Measurements from ENCODE around the gene IMPG1. TPM values are rescaled to one million over a fixed set of nuclear protein-coding genes. Genes with fewer than 3 reads are reported as not detected.

Gene IMPG1
- total RNA-seq, 4 donors from 2014 or later = not detected

- Histone ChIP-seq H3K36me3 (no peaks in the 10 kb centered on the region), H3K27me3 (no peaks in the 10 kb centered on the region), H3K4me1 (no peaks in the 10 kb centered on the region), H3K4me3 (no peak overlapping the region), H3K27ac (no peak overlapping the region), H3K9me3 (peaks cover 0 to 6% (median 0%) of the 10 kb centered on the region in 4 donors)
- no peak for DNase-seq (ENCODE audit: low spot score in 2 of 2)
- 75 to 76% methylated on average over 1 of the region's 1 CpG for WGBS, 2 donors
- TF ChIP-seq POLR2A (IDR thresholded peaks at IDR 0.05) = no peak
- no peak for TF ChIP-seq EP300 (IDR thresholded peaks at IDR 0.05)
- TF ChIP-seq CTCF (IDR thresholded peaks at IDR 0.05) = no peak
Measured at GRCh38 chr6:75963569-75963968, 108.9 kb downstream of the IMPG1 start.

- H3K27me3 ChIP-seq = no peaks in the 10 kb centered on the region
- no peak overlapping the region for H3K4me3 ChIP-seq
- DNase-seq (ENCODE audit: low spot score in 2 of 2) = no peak
- no peak for TF ChIP-seq EP300 (IDR thresholded peaks at IDR 0.05)
- TF ChIP-seq POLR2A (IDR thresholded peaks at IDR 0.05) = no peak
- no peak for TF ChIP-seq CTCF (IDR thresholded peaks at IDR 0.05)
- no peaks in the 10 kb centered on the region for H3K9me3 ChIP-seq
- no peak overlapping the region for H3K27ac ChIP-seq
- WGBS, 2 donors = 58 to 60% methylated on average over 3 of the region's 3 CpGs
- no peaks in the 10 kb centered on the region for H3K4me1 ChIP-seq
- H3K36me3 ChIP-seq = no peaks in the 10 kb centered on the region
Measured at GRCh38 chr6:75952128-75952527, 120.3 kb downstream of the IMPG1 start.

- WGBS, 2 donors = 92 to 93% methylated on average over 5 of the region's 5 CpGs
- H3K27ac ChIP-seq = no peak overlapping the region
- no peaks in the 10 kb centered on the region for H3K36me3 ChIP-seq
- no peaks in the 10 kb centered on the region for H3K9me3 ChIP-seq
- TF ChIP-seq EP300 (IDR thresholded peaks at IDR 0.05) (no peak), CTCF (IDR thresholded peaks at IDR 0.05) (no peak), POLR2A (IDR thresholded peaks at IDR 0.05) (no peak)
- no peak overlapping the region for H3K4me3 ChIP-seq
- no peaks in the 10 kb centered on the region for H3K27me3 ChIP-seq
- H3K4me1 ChIP-seq = peaks cover 0 to 4% (median 0%) of the 10 kb centered on the region in 4 donors
- DNase-seq (ENCODE audit: low spot score in 2 of 2) = no peak
Measured at GRCh38 chr6:75947935-75948334, 124.5 kb downstream of the IMPG1 start.

GRCh38 chr6:75946146-75946831 is 126.2 kb downstream of the IMPG1 start:
- Histone ChIP-seq H3K36me3 (no peaks in the 10 kb centered on the region), H3K27ac (no peak overlapping the region), H3K4me3 (no peak overlapping the region), H3K9me3 (no peaks in the 10 kb centered on the region), H3K27me3 (no peaks in the 10 kb centered on the region), H3K4me1 (peaks cover 0 to 4% (median 0%) of the 10 kb centered on the region in 4 donors)
- TF ChIP-seq EP300 (IDR thresholded peaks at IDR 0.05) = no peak
- TF ChIP-seq CTCF (IDR thresholded peaks at IDR 0.05) = no peak
- no peak for TF ChIP-seq POLR2A (IDR thresholded peaks at IDR 0.05)
- WGBS, 2 donors = 45 to 47% methylated on average over 4 of the region's 4 CpGs
- no peak for DNase-seq (ENCODE audit: low spot score in 2 of 2)

- no peak for DNase-seq (ENCODE audit: low spot score in 2 of 2)
- H3K4me1 ChIP-seq = peaks cover 0 to 4% (median 0%) of the 10 kb centered on the region in 4 donors
- TF ChIP-seq CTCF (IDR thresholded peaks at IDR 0.05) (no peak), POLR2A (IDR thresholded peaks at IDR 0.05) (no peak), EP300 (IDR thresholded peaks at IDR 0.05) (no peak)
- no peak overlapping the region for H3K4me3 ChIP-seq
- WGBS, 2 donors = 93 to 96% methylated on average over 2 of the region's 2 CpGs
- no peaks in the 10 kb centered on the region for H3K9me3 ChIP-seq
- H3K36me3 ChIP-seq = no peaks in the 10 kb centered on the region
- H3K27ac ChIP-seq = no peak overlapping the region
- H3K27me3 ChIP-seq = no peaks in the 10 kb centered on the region
Measured at GRCh38 chr6:75943381-75943780, 129.1 kb downstream of the IMPG1 start.
